ENCODE measurements around the gene AGAP2. TPM values are rescaled to one million over a fixed set of nuclear protein-coding genes. Genes with fewer than 3 reads are reported as not detected.

The AGAP2 gene
- total and polyA plus RNA-seq, 9 of the 15 experiments (the other 6 are each of a cell fraction or from before 2014, with no cell fraction given): 0.04 to 0.77 (median 0.28) TPM; not detected in 1

GRCh38 chr12:57744777-57745484, 6.4 kb upstream of the AGAP2 start, which contains the start of gene TSPAN31 (continued):
- TF ChIP-seq CEBPZ (IDR thresholded peaks at IDR 0.05; ENCODE audit: borderline replicate concordance, low read depth, low read length) (peak; percentile 49; the same call in 1 of the 2 replicates), SUPT5H (IDR thresholded peaks at IDR 0.05) (peak; percentile 80), JUNB (CRISPR knock-in tag; conservative IDR thresholded peaks at IDR 0.05) (0 out of 2 replicates have a peak, but pooled peaks have one; percentile 54), ZNF175 (CRISPR knock-in tag; IDR thresholded peaks at IDR 0.05; ENCODE audit: low read depth) (0 out of 2 replicates have a peak, but pooled peaks have one; percentile 45), ZNF224 (CRISPR knock-in tag; IDR thresholded peaks at IDR 0.05) (no peak), ZNF3 (CRISPR knock-in tag; IDR thresholded peaks at IDR 0.05) (no peak), MLLT1 (IDR thresholded peaks at IDR 0.05) (0 out of 4 replicates have a peak, but pooled peaks of 1 of the 2 experiments have one; percentile 24), ATF2 (CRISPR knock-in tag; IDR thresholded peaks at IDR 0.05) (peak; percentile 73; the same call in 1 of the 2 replicates), CHD2 (IDR thresholded peaks at IDR 0.05; ENCODE audit: low read depth, low read length) (peak; percentile 56; the same call in 1 of the 2 replicates), ARHGAP35 (IDR thresholded peaks at IDR 0.05; ENCODE audit: partially characterized antibody) (no peak), NEUROD1 (IDR thresholded peaks at IDR 0.05; ENCODE audit: borderline replicate concordance, low read depth, low read length, partially characterized antibody) (peak; percentile 64), MCM2 (IDR thresholded peaks at IDR 0.05; ENCODE audit: low read depth) (no peak), NFYB (IDR thresholded peaks at IDR 0.05; ENCODE audit: extremely low read depth, insufficient read length) (peak; percentile 94), JUN (IDR thresholded peaks at IDR 0.05; ENCODE audit: borderline replicate concordance, low read depth, low read length) (peak; percentile 45), JUN (CRISPR knock-in tag; IDR thresholded peaks at IDR 0.05; ENCODE audit: borderline replicate concordance) (no peak; the same call in 1 of the 2 replicates), MYNN (IDR thresholded peaks at IDR 0.05) (peak; percentile 16; the same call in 1 of the 2 replicates), MYNN (CRISPR knock-in tag; IDR thresholded peaks at IDR 0.05) (no peak), WHSC1 (IDR thresholded peaks at IDR 0.05; ENCODE audit: low read length) (no peak), SRSF3 (IDR thresholded peaks at IDR 0.05; ENCODE audit: insufficient read depth, low read length) (no peak), PHTF2 (CRISPR knock-in tag; IDR thresholded peaks at IDR 0.05) (peak; percentile 88; the same call in 1 of the 2 replicates), ELF2 (CRISPR knock-in tag; IDR thresholded peaks at IDR 0.05) (0 out of 2 replicates have a peak, but pooled peaks have one; percentile 22)
